Stomach smooth muscle (tissue), 2 donors: Measurements from ENCODE around the gene CCNL2.

Experiments
- H3K27ac ChIP-seq: one replicate; pipeline ENCODE4 v1.7.0; 2013; ENCODE audit warnings: mild to moderate bottlenecking, low read length, inconsistent platforms
- H3K27me3 ChIP-seq, 2 donors: one replicate each; pipeline ENCODE4 v1.7.0; 2013; ENCODE audit warnings: low read length in 2 of 2; ENCODE audit not compliant: insufficient read depth in 2 of 2, control insufficient read depth in 1 of 2
- H3K36me3 ChIP-seq, 2 donors: one replicate each; pipeline ENCODE4 v1.7.0; 2013; ENCODE audit warnings: low read length in 2 of 2; ENCODE audit not compliant: control insufficient read depth in 2 of 2, insufficient read depth in 2 of 2
- H3K4me1 ChIP-seq: one replicate; pipeline ENCODE4 v1.7.0; 2013; ENCODE audit warnings: low read length; ENCODE audit not compliant: control insufficient read depth, insufficient read depth
- H3K4me3 ChIP-seq, 2 donors: one replicate each; pipeline ENCODE4 v1.7.0; 2013; ENCODE audit warnings: low read length in 2 of 2
- H3K9ac ChIP-seq, 2 donors: one replicate each; pipeline ENCODE4 v1.7.0; 2013; ENCODE audit warnings: low read length in 2 of 2, mild to moderate bottlenecking in 1 of 2
- H3K9me3 ChIP-seq, 2 donors: one replicate each; pipeline ENCODE4 v1.7.0; 2013; ENCODE audit warnings: low read length in 2 of 2; ENCODE audit not compliant: control insufficient read depth in 2 of 2
- donor health status: healthy.
- donor health status: Pancreatic carcinoma.

Gene CCNL2

DNA sequence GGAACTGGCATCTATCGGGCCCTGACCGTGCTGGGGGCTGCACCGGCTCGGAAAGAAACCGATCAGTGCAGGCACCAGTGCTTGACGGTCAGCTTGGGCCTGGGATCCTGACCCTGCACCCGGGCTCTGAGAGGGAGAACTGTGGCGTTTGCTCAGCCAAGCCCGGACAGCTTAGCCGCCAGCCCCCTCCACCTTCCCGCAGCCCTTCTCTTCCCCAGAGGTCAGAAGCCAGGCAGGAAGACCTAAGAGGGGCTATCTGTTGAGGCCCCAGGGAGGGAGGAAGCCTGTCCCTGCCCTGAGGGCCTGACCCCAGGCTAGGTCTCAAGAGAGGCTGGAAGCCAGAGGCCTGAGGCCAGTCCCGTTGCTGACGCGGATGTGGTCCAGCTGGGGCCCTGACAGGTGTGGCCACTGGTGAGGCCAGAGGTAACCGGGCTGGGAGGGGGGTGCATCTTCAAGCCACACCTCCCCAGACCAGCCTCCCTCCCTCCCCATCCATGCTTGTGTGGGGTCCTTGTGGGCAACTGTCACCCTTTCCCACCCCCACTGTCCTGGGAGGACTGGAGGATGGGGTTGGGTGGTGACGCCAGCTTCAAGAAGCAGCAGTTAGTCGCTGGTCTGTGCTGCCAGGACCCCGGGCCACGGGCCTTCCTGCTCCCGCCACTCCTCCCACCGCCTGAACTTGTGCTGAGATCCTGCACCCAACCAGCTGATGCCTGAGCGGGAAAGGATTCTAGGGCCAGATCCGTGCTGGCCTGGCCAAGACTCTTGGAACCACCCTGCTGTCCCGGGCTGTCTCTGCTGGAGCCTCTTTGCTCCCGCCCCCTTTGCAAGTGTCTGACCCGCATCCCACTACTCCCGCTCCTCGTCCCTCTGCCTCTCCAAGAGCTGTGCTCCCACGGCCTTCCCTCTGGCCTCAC is 47.4 kb downstream of the CCNL2 start:
- H3K27me3 ChIP-seq = no peaks in the 10 kb centered on the region
- H3K4me3 ChIP-seq = peak overlapping the region in 1 of 2 donors; percentile 44
- H3K9me3 ChIP-seq = no peaks in the 10 kb centered on the region
- H3K4me1 ChIP-seq = peaks cover 58% of the 10 kb centered on the region
- H3K9ac ChIP-seq = peak overlapping the region in 1 of 2 donors; percentile 13
- peak overlapping the region; percentile 37 for H3K27ac ChIP-seq
- H3K36me3 ChIP-seq = peaks cover 0 to 2% of the 10 kb centered on the region in 2 donors

DNA sequence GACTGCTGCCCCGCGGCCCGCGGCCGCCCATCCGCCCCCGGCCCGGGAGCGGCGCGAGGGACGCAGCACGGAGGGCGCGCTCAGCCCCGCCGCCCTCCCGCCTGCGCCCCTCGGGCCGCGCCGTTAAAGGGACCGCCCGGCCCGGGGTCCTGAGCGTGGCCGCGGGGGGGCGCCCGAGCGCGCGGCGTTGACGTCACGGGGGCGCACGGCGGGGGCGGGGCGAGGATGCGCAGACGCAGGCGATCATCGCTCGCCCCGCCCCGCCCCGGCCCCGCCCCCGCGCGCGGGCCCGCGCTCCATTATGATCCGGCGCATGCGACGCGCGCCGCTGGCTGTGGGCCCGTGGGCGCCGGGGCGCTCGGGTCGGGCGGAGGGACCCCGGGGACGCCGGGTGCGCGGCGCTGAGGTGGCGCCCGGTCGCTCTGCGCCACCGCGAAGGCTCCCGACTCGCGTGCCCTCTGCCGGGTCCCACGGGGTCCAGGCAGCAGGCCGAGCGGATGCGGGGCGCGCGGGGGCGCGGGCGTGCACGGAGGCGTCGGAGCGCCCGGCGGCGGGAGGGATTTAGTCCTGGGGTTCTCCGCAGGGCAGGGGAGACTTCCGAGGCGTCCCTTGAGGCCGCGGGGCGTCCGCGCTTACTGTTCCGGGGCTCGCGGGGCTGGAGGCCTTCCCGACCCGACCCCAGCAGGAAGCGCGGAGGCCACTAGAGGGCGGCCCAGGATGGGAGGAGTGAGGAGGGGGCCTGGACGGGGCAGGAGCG is 49.7 kb downstream of the CCNL2 start, which contains the start of gene DVL1:
TSS of gene DVL1 (minus strand) at position 163 of the 757 bp plus-strand sequence. CDS start 353 bp downstream, outside the sequence.
- Histone ChIP-seq H3K4me3 (peak within 1 kb of the TSS; percentile 81 to 85), H3K9ac (peak within 1 kb of the TSS; percentile 72 to 77), H3K9me3 (no peaks in the 10 kb centered on the region), H3K27me3 (no peaks in the 10 kb centered on the region), H3K36me3 (peaks cover 0 to 2% of the 10 kb centered on the region in 2 donors), H3K27ac (peak within 1 kb of the TSS; percentile 46), H3K4me1 (peaks cover 64% of the 10 kb centered on the region)

DNA sequence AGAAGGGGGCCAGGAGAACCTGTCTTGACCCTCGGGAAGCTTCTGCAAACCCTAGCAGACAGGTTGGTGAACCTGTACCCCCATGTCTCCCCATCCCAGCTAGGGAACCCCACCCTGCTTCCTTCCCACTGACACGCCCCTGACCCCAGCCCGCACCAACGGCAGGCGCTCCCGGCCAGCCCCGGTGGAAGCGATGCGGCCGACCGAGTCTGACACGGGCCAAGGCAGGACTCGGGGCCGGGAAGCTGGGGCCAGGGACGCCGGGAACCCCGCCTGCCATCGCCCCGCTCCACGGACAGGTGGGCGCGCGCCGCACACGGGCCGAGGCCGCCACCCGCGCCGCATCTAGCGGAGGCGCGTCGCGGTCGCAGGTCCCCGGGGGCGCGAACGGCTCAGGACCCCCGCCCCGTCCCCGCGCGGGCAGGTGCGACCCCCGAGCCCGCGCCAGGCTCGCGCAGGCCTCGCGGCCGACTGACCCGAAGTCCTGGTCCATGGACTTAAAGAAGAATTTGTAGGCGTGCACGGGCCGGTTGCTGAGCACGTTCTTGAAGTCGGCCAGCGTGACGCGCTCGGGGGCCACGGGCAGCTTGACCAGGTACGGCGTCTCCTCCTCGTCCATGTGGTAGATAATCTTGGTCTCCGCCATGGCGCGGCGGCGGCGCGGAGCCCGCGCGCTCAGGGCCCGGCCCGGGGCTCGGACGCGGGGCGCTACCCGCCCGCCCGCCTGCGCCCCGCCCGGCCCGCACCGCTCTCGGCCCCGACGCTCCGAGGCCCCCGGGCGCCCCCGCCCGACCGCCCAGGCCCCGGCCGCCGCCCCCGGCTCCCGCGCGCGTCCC is 50.5 kb downstream of the CCNL2 start:
- Histone ChIP-seq H3K27me3 (no peaks in the 10 kb centered on the region), H3K27ac (peak overlapping the region; percentile 31), H3K9me3 (no peaks in the 10 kb centered on the region), H3K4me3 (peak overlapping the region; percentile 81 to 85), H3K4me1 (peaks cover 63% of the 10 kb centered on the region), H3K36me3 (peaks cover 0 to 2% of the 10 kb centered on the region in 2 donors), H3K9ac (peak overlapping the region; percentile 72 to 77)

DNA sequence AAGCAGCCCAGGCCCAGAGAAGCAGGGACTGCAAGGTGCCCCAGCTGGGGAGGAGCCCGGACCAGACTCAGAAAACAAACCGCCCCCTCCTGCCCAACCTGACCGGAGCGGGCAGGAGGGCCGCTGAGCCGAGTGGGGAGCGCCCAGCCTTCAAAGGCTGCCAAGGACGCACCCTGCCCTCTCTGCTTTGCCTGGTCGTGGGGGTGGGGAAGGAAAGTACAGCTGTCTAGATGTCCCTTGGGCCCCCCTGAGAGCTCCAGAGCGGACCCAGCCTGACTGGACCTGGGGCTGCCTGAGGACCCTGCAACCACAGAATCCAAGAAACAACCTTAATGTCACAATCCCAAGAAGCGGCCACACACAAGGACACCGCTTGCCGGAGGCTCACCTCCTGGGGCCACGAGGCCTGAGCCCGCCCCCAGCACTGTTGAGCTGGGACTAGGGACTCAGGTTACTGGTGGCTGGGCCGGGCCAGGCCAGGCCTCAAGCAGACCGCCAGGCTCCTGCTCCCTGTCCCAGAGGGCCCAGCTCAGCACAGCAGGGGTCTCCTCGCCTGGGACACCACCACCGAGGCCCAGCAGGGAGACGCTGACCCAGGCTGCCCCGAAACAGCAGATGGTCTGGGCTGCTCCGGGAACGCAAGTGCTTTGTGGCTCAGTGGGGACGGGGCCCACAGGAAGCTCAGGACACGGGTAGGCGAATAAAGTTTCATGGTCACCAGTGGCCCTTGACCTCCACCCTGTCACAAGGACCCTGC is 51.3 kb downstream of the CCNL2 start:
- Histone ChIP-seq H3K4me1 (peaks cover 55% of the 10 kb centered on the region), H3K4me3 (peak overlapping the region; percentile 81 to 85), H3K36me3 (peaks cover 0 to 2% of the 10 kb centered on the region in 2 donors)

DNA sequence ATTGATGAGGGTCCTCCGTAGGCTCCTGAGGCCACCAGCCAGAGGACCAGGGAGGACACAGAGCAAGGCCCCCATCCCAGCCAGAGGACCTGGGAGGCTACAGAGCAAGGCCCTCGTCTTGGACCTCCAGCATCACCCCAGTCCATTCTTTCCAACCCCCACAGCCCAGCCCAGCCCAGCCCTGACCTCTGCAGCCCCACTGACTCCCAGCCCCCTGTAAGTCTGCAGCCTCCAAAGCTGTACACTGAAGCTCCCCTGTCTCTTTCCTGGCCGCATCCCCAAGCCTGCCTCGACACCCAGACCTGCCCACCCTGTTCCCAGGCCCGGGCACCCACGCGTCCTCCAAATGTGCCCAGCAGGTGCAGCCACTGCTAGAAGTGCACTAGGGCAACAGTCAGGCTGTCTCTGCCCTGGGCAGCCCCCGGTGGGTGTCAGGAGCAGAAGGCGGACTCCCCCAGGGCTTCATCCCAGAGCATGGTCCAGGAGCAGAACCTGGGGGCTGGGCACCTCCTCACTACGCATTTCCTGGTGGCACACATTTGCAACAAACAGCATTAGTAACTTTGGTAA is 52.0 kb downstream of the CCNL2 start:
- Histone ChIP-seq H3K36me3 (no peaks in the 10 kb centered on the region), H3K27ac (no peak overlapping the region), H3K27me3 (no peaks in the 10 kb centered on the region), H3K9me3 (no peaks in the 10 kb centered on the region), H3K4me3 (peak overlapping the region in 1 of 2 donors; percentile 85), H3K9ac (peak overlapping the region in 1 of 2 donors; percentile 72), H3K4me1 (peaks cover 48% of the 10 kb centered on the region)

More for the DNA sequence above, 51.3 kb downstream of the CCNL2 start:
- no peaks in the 10 kb centered on the region for H3K9me3 ChIP-seq
- no peaks in the 10 kb centered on the region for H3K27me3 ChIP-seq
- H3K9ac ChIP-seq = peak overlapping the region; percentile 72 to 77
- peak overlapping the region; percentile 31 for H3K27ac ChIP-seq

DNA sequence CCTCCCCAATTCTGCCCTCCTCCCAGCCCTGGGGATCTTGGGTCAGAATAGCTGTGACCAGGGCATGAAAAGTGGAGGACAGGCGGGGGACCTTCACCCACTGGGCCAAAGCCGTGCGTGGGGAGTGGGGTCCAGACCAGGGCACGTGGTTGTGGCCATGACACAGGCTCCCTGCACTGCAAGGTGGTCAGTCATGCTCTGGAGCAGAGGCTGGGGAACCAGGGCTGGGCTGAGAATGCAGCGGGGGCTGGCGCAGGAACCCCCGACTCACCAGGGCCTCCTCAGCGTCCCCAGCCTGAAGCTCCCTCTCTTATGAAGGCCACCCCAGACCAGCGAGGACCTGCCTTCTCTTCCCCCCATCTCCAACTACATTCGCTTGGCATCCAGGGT is 52.6 kb downstream of the CCNL2 start:
- peak overlapping the region in 1 of 2 donors; percentile 29 for H3K4me3 ChIP-seq
- H3K27me3 ChIP-seq = no peaks in the 10 kb centered on the region
- H3K4me1 ChIP-seq = peaks cover 43% of the 10 kb centered on the region
- no peak overlapping the region for H3K27ac ChIP-seq
- H3K9ac ChIP-seq = peak overlapping the region in 1 of 2 donors; percentile 47
- peaks cover under 1 to 3% of the 10 kb centered on the region in 2 donors for H3K36me3 ChIP-seq
- no peaks in the 10 kb centered on the region for H3K9me3 ChIP-seq

- H3K36me3 ChIP-seq = peaks cover 6 to 8% of the 10 kb centered on the region in 2 donors
- H3K27me3 ChIP-seq = no peaks in the 10 kb centered on the region
- no peak overlapping the region for H3K27ac ChIP-seq
- H3K4me1 ChIP-seq = peaks cover 42% of the 10 kb centered on the region
- peak overlapping the region in 1 of 2 donors; percentile 47 for H3K9ac ChIP-seq
- H3K4me3 ChIP-seq = peak overlapping the region in 1 of 2 donors; percentile 29
- H3K9me3 ChIP-seq = no peaks in the 10 kb centered on the region
Observed at GRCh38 chr1:1345860-1346500, 53.2 kb downstream of the CCNL2 start.

DNA sequence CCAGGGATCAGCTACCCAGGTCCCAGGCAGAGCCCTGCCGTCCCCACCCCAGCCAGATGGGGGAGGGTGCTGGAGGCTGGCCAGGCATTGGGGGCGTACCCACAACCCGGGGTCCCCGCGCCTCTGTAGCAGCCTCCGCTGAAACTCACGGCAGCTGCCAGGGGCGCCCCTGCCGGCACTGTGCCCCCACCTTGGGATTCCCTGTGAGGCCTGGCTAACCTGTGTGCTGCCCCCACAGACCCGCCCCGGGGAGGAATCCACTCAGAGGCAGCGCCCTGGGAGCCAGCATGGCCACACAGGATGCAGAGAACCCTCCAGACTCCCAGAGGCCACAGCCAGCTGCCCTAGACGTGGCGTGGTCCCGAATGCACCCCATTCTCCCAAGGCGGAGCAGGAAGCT is 53.8 kb downstream of the CCNL2 start:
- no peak overlapping the region for H3K4me3 ChIP-seq
- H3K27ac ChIP-seq = no peak overlapping the region
- H3K9ac ChIP-seq = no peak overlapping the region
- H3K9me3 ChIP-seq = no peaks in the 10 kb centered on the region
- no peaks in the 10 kb centered on the region for H3K27me3 ChIP-seq
- peaks cover 42% of the 10 kb centered on the region for H3K4me1 ChIP-seq
- H3K36me3 ChIP-seq = peaks cover 12 to 14% of the 10 kb centered on the region in 2 donors

DNA sequence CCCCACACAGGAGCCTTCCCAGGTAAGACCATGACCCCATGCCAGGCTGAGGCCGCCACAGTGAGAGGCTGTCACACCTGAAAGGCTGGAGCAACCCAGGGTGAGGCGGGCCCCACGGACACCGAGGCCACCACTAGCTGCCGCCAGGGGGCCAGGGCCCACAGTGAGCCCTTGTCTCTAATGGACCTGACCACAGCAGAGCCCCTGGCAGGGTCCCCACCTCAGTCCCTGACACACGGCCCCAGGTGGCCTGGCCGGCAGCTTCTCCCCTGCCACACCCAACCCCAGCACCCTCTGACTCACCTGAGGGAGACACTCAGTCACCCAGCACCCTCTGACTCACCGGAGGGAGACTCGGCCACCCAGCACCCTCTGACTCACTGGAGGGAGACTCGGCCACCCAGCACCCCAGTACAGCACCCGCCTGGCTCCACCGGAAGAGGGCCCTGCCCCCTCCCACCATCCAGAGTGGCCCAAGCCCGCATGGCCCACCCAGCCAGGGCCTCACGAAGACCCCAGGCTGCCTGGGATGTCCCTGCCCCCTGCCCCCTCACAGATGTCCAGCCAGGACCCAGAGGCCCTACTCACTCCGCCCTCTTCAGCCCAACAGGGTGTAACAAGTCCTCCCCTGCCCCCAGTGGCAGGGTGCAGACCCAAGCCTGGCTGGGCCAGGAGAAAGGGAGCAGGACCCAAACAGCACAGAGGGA is 54.3 kb downstream of the CCNL2 start:
- Histone ChIP-seq H3K4me1 (peaks cover 42% of the 10 kb centered on the region), H3K36me3 (peaks cover 14 to 15% of the 10 kb centered on the region in 2 donors), H3K9me3 (no peaks in the 10 kb centered on the region), H3K27me3 (no peaks in the 10 kb centered on the region), H3K27ac (no peak overlapping the region), H3K9ac (no peak overlapping the region), H3K4me3 (no peak overlapping the region)
